ENCODE measurements around the gene CCL17.
"Not testable (repeated sequence)": the region's sequence is repeated elsewhere in the genome, so short reads cannot be mapped to it uniquely, and the experiment has no call there.

Gene CCL17

GRCh38 chr16:57403965-57404817 lies at the start of gene CCL17:
Gene CCL17 (plus strand): TSS chr16:57404767. CDS start chr16:57413933, 9,166 bp downstream.
- no peak for DNase-seq

- DNase-seq: no peak
These were observed 48.6 kb upstream of the CCL17 start for GRCh38 chr16:57355898-57356414.

- DNase-seq: no peak
These were observed 48.0 kb upstream of the CCL17 start for GRCh38 chr16:57356547-57356946.

GRCh38 chr16:57357330-57358085 lies 47.1 kb upstream of the CCL17 start:
- no peak for DNase-seq

GRCh38 chr16:57358086-57358420 lies 46.5 kb upstream of the CCL17 start:
- no peak for DNase-seq

- DNase-seq: peak; percentile 44
These were observed 46.0 kb upstream of the CCL17 start, which contains the start of gene CCL22 for GRCh38 chr16:57358527-57359095. Gene CCL22 (plus strand): TSS chr16:57358783. CDS start chr16:57358817, 34 bp downstream.

- DNase-seq: no peak
These were observed 44.1 kb upstream of the CCL17 start for GRCh38 chr16:57360321-57360935.

GRCh38 chr16:57361404-57361803 lies 43.2 kb upstream of the CCL17 start:
- no peak for DNase-seq

GRCh38 chr16:57364143-57364542 lies 40.4 kb upstream of the CCL17 start:
- DNase-seq: no peak

- DNase-seq: no peak
These were observed 38.0 kb upstream of the CCL17 start for GRCh38 chr16:57366544-57367040.

GRCh38 chr16:57367116-57367752 lies 37.3 kb upstream of the CCL17 start:
- no peak for DNase-seq

- DNase-seq: no peak
These were observed 32.8 kb upstream of the CCL17 start for GRCh38 chr16:57371494-57372371.

- DNase-seq: peak; percentile 82
These were observed 32.0 kb upstream of the CCL17 start, which contains the start of gene CX3CL1 for GRCh38 chr16:57372372-57373116. Gene CX3CL1 (plus strand): TSS chr16:57372490. CDS start chr16:57372569, 79 bp downstream.

GRCh38 chr16:57373117-57373947 lies 31.2 kb upstream of the CCL17 start:
- no peak for DNase-seq

- no peak for DNase-seq
These were observed 30.5 kb upstream of the CCL17 start for GRCh38 chr16:57374067-57374534.

GRCh38 chr16:57374925-57375465 lies 29.6 kb upstream of the CCL17 start:
- not testable (repeated sequence) for DNase-seq

GRCh38 chr16:57376313-57376818 lies 28.2 kb upstream of the CCL17 start:
- DNase-seq: no peak

GRCh38 chr16:57377080-57377841 lies 27.3 kb upstream of the CCL17 start:
- DNase-seq: peak; percentile 75
